HepG2 (cell line): ENCODE data around the gene NCBP3. TPM values are rescaled to one million over a fixed set of nuclear protein-coding genes. Genes with fewer than 3 reads are reported as not detected.

Source experiments
- AGO2 ChIP-seq: fragments of 200-400 bp; formaldehyde crosslinking; optimal IDR thresholded peaks from 2 replicates; pipeline ENCODE3; 2017; ENCODE audit warnings: mild to moderate bottlenecking, low read depth, low read length, moderate library complexity
- FOXC1 ChIP-seq: sonication (generic); formaldehyde crosslinking; IDR thresholded peaks from 2 replicates; pipeline ENCODE4 v1.8.0; 2022; ENCODE audit warnings: mild to moderate bottlenecking, missing genetic modification reagents, borderline replicate concordance
- JUN ChIP-seq: sonication (generic); formaldehyde crosslinking; IDR thresholded peaks from 2 replicates; pipeline ENCODE4 v1.4.0; 2020; ENCODE audit warnings: mild to moderate bottlenecking, missing genetic modification reagents
- NAIF1 ChIP-seq: sonication (generic); formaldehyde crosslinking; IDR thresholded peaks from 2 replicates; pipeline ENCODE4 v1.5.0; 2020; ENCODE audit warnings: mild to moderate bottlenecking, missing genetic modification reagents, borderline replicate concordance
- NBN ChIP-seq: fragments of 450-650 bp; conservative IDR thresholded peaks from 2 replicates; pipeline ENCODE4 v1.6.1; 2017
- RNF2 ChIP-seq: fragments of 450-650 bp; conservative IDR thresholded peaks from 2 replicates; pipeline ENCODE4 v1.6.1; 2016; ENCODE audit warnings: low read depth
- TCF7 ChIP-seq: sonication (generic); IDR thresholded peaks from 2 replicates; pipeline ENCODE4 v1.6.1; 2016; ENCODE audit warnings: antibody characterized with exemption, low read depth
- U2AF2 ChIP-seq: fragments of 200-400 bp; formaldehyde crosslinking; IDR thresholded peaks from 2 replicates; pipeline ENCODE4 v1.6.1; 2017; ENCODE audit warnings: low read depth, mild to moderate bottlenecking, low read length
- ZNF232 ChIP-seq: sonication (generic); formaldehyde crosslinking; IDR thresholded peaks from 2 replicates; pipeline ENCODE4 v1.4.0; 2020; ENCODE audit warnings: missing genetic modification reagents, borderline replicate concordance
- ZNF510 ChIP-seq: sonication (generic); formaldehyde crosslinking; IDR thresholded peaks from 2 replicates; pipeline ENCODE4 v1.4.0; 2020; ENCODE audit warnings: low read depth, mild to moderate bottlenecking, missing genetic modification reagents
- ZNF558 ChIP-seq: sonication (generic); formaldehyde crosslinking; IDR thresholded peaks from 2 replicates; pipeline ENCODE4 v1.9.0; 2022; ENCODE audit warnings: mild to moderate bottlenecking, missing genetic modification reagents, borderline replicate concordance
- ZSCAN22 ChIP-seq: sonication (generic); formaldehyde crosslinking; IDR thresholded peaks from 2 replicates; pipeline ENCODE4 v1.4.0; 2020; ENCODE audit warnings: mild to moderate bottlenecking, missing genetic modification reagents
- polyA plus RNA-seq, 8 experiments: library from polyadenylated mRNA; depleted of rRNA in 3 of 8; stranded (reverse) in 7 of 8; unstranded in 1 of 8; fragments of >200 nt; fragmentation: Illumina TruSeq in 4 of 8; extraction: Trizol in 4 of 8; gene quantifications; 2 replicates each; pipeline versions ENCODE4 v1.2.1 to v1.2.3, GENCODE V29; 2011 to 2016; ENCODE audit warnings: low read depth in 4 of 8, missing spikeins in 1 of 8, mixed read lengths in 1 of 8; ENCODE audit not compliant: insufficient read depth in 1 of 8
- total RNA-seq, 5 experiments: library from RNA; depleted of rRNA; stranded (reverse); fragments of >200 nt; fragmentation: Illumina TruSeq; extraction: Trizol; gene quantifications; 2 replicates each; pipeline ENCODE4 v1.2.3, GENCODE V29; 2016; ENCODE audit warnings: low read depth in 1 of 5
- TF ChIP-seq, protein P1 (sequence below): sonication (generic); formaldehyde crosslinking; IDR thresholded peaks from 2 replicates; pipeline ENCODE4 v1.4.0; 2020; ENCODE audit warnings: missing genetic modification reagents, borderline replicate concordance
- TF ChIP-seq, protein P2 (sequence below): sonication (generic); formaldehyde crosslinking; IDR thresholded peaks from one replicate; pipeline ENCODE4 v1.5.1; 2020; ENCODE audit warnings: mild to moderate bottlenecking, missing genetic modification reagents; ENCODE audit errors: not compliant biosample characterization
- TF ChIP-seq, protein P3 (sequence below): IDR thresholded peaks from 2 replicates; pipeline ENCODE4 v1.6.1; 2016; ENCODE audit warnings: mild to moderate bottlenecking

Gene NCBP3
- total and polyA plus RNA-seq, 2 of the 13 experiments (the other 11 are each of a cell fraction or from before 2014, with no cell fraction given): 19.5 to 24.8 TPM

DNA sequence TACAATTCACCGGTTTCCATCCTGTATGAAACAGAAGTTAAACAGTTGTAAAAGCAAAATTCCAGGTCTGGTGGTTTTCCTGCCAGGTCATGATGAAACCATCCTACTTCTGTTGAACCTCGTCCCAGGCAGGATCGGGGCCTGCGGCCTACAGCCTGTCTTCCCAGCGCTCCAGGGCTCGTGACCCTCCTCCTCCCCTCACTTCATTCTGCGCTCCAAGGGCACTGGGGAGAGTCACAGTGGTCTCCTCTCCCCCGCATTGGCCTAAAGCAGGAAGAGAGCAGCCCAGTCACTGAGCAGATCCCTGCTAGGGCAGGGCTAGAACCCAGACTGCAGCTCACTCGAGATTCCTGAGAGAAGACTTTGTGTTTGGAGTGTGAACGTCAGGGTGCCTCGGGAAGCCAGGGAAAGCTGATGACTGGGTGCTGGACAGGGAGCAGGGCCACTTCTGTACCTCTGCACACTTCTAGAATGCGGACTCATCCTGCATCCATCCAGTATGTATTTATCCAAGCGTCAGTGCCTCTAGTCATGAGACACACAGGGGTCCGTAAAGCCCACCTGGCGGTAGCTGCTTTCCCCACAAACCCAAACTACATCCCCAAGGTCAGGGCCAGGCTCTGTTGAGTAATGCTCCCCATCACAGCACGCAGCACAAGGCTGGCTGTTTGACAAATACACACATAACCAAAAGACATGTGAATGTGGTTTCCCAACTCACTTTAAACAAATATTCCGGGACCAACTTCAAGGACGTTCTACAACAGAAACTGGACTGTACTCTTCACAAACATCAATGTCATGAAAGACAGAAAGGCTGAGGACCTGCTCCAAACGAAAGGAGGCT is 43.4 kb downstream of the NCBP3 start (continued):
- TF ChIP-seq, protein P1, sequence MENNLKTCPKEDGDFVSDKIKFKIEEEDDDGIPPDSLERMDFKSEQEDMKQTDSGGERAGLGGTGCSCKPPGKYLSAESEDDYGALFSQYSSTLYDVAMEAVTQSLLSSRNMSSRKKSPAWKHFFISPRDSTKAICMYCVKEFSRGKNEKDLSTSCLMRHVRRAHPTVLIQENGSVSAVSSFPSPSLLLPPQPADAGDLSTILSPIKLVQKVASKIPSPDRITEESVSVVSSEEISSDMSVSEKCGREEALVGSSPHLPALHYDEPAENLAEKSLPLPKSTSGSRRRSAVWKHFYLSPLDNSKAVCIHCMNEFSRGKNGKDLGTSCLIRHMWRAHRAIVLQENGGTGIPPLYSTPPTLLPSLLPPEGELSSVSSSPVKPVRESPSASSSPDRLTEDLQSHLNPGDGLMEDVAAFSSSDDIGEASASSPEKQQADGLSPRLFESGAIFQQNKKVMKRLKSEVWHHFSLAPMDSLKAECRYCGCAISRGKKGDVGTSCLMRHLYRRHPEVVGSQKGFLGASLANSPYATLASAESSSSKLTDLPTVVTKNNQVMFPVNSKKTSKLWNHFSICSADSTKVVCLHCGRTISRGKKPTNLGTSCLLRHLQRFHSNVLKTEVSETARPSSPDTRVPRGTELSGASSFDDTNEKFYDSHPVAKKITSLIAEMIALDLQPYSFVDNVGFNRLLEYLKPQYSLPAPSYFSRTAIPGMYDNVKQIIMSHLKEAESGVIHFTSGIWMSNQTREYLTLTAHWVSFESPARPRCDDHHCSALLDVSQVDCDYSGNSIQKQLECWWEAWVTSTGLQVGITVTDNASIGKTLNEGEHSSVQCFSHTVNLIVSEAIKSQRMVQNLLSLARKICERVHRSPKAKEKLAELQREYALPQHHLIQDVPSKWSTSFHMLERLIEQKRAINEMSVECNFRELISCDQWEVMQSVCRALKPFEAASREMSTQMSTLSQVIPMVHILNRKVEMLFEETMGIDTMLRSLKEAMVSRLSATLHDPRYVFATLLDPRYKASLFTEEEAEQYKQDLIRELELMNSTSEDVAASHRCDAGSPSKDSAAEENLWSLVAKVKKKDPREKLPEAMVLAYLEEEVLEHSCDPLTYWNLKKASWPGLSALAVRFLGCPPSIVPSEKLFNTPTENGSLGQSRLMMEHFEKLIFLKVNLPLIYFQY (CRISPR knock-in tag): no peak
- no peak for TF ChIP-seq NAIF1 (CRISPR knock-in tag)
- TF ChIP-seq, protein P2, sequence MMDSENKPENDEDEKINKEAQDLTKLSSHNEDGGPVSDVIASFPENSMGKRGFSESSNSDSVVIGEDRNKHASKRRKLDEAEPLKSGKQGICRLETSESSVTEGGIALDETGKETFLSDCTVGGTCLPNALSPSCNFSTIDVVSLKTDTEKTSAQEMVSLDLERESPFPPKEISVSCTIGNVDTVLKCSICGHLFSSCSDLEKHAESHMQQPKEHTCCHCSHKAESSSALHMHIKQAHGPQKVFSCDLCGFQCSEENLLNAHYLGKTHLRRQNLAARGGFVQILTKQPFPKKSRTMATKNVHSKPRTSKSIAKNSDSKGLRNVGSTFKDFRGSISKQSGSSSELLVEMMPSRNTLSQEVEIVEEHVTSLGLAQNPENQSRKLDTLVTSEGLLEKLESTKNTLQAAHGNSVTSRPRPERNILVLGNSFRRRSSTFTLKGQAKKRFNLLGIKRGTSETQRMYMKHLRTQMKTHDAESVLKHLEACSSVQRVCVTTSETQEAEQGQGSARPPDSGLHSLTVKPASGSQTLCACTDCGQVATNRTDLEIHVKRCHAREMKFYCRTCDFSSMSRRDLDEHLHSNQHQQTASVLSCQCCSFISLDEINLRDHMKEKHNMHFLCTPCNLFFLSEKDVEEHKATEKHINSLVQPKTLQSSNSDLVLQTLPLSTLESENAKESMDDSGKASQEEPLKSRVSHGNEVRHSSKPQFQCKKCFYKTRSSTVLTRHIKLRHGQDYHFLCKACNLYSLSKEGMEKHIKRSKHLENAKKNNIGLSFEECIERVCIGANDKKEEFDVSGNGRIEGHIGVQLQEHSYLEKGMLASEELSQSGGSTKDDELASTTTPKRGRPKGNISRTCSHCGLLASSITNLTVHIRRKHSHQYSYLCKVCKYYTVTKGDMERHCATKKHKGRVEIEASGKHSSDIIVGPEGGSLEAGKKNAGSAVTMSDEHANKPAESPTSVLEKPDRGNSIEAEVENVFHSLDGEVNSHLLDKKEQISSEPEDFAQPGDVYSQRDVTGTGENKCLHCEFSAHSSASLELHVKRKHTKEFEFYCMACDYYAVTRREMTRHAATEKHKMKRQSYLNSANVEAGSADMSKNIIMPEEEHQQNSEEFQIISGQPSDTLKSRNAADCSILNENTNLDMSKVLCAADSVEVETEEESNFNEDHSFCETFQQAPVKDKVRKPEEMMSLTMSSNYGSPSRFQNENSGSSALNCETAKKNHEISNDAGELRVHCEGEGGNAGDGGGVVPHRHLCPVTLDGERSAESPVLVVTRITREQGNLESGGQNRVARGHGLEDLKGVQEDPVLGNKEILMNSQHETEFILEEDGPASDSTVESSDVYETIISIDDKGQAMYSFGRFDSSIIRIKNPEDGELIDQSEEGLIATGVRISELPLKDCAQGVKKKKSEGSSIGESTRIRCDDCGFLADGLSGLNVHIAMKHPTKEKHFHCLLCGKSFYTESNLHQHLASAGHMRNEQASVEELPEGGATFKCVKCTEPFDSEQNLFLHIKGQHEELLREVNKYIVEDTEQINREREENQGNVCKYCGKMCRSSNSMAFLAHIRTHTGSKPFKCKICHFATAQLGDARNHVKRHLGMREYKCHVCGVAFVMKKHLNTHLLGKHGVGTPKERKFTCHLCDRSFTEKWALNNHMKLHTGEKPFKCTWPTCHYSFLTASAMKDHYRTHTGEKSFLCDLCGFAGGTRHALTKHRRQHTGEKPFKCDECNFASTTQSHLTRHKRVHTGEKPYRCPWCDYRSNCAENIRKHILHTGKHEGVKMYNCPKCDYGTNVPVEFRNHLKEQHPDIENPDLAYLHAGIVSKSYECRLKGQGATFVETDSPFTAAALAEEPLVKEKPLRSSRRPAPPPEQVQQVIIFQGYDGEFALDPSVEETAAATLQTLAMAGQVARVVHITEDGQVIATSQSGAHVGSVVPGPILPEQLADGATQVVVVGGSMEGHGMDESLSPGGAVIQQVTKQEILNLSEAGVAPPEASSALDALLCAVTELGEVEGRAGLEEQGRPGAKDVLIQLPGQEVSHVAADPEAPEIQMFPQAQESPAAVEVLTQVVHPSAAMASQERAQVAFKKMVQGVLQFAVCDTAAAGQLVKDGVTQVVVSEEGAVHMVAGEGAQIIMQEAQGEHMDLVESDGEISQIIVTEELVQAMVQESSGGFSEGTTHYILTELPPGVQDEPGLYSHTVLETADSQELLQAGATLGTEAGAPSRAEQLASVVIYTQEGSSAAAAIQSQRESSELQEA (CRISPR knock-in tag): peak; percentile 63
- TF ChIP-seq AGO2: peak; percentile 18
- peak; percentile 68; the same call in 1 of the 2 replicates for TF ChIP-seq ZNF232 (CRISPR knock-in tag)
- TF ChIP-seq ZNF558 (CRISPR knock-in tag): no peak
- TF ChIP-seq ZNF510 (CRISPR knock-in tag): no peak
- TF ChIP-seq, protein P3, sequence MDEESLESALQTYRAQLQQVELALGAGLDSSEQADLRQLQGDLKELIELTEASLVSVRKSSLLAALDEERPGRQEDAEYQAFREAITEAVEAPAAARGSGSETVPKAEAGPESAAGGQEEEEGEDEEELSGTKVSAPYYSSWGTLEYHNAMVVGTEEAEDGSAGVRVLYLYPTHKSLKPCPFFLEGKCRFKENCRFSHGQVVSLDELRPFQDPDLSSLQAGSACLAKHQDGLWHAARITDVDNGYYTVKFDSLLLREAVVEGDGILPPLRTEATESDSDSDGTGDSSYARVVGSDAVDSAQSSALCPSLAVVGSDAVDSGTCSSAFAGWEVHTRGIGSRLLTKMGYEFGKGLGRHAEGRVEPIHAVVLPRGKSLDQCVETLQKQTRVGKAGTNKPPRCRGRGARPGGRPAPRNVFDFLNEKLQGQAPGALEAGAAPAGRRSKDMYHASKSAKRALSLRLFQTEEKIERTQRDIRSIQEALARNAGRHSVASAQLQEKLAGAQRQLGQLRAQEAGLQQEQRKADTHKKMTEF: peak; percentile 98
- no peak for TF ChIP-seq NBN
- peak; percentile 72; the same call in 1 of the 2 replicates for TF ChIP-seq U2AF2
- no peak for TF ChIP-seq FOXC1 (CRISPR knock-in tag)
- no peak for TF ChIP-seq RNF2
- TF ChIP-seq JUN (CRISPR knock-in tag): peak; percentile 55
- 0 out of 2 replicates have a peak, but pooled peaks have one; percentile 14 for TF ChIP-seq ZSCAN22 (CRISPR knock-in tag)
- TF ChIP-seq TCF7: peak; percentile 89
